ENCODE data around the gene CNTRL. TPM values are rescaled to one million over a fixed set of nuclear protein-coding genes. Genes with fewer than 3 reads are reported as not detected.

Gene CNTRL
- polyA plus RNA-seq, 1 of the 3 experiments (the other 2 are of a cell fraction) = 3.6 TPM

DNA sequence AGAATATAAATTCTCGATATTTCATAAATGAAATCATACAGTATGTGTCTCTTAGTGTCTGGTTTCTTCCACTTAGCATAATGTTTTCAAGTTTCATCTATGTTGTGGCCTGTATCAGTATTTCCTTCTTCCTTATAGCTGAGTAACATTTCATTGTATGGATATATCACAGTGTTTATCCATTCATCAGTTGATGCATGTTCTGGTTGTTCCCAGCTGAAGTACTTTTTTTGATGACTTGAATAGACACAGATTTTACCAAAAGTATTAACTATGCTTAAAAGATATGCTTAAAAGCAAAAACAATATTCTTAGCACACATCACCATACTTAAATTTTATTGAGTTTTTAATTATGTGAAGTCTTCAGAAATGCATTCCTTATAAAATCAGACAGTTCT, 114.3 kb downstream of the CNTRL start:
- Histone ChIP-seq H3K27ac (ENCODE audit: low read depth in 2 of 2, low read length in 1 of 2) (no peak overlapping the region), H3K79me2 (ENCODE audit: insufficient read depth) (peaks cover 100% of the 10 kb centered on the region), H3K9me3 (no peaks in the 10 kb centered on the region), H4K20me1 (ENCODE audit: insufficient read depth) (peaks cover 80% of the 10 kb centered on the region), H3F3A (replicated peaks; ENCODE audit: insufficient read depth) (peaks cover 20% of the 10 kb centered on the region), H3K4me1 (ENCODE audit: control insufficient read depth in 1 of 2, insufficient read depth in 2 of 2, low read depth in 1 of 2, low read length in 1 of 2) (peaks cover 0 to 19% of the 10 kb centered on the region in 2 experiments; a peak in 2 of 4 replicates), H3K4me2 (no peak overlapping the region), H3K27me3 (ENCODE audit: insufficient read depth) (no peaks in the 10 kb centered on the region), H3K36me3 (replicated peaks in 1 of 2; ENCODE audit: control insufficient read depth in 1 of 2, insufficient read depth in 2 of 2, low read length in 1 of 2) (peaks cover 31 to 33% of the 10 kb centered on the region in 2 experiments), H3K9ac (no peak overlapping the region), H2AFZ (ENCODE audit: low read depth) (no peak overlapping the region), H3K4me3 (ENCODE audit: low read depth in 2 of 2, low read length in 1 of 2) (no peak overlapping the region), H3K9me2 (no peaks in the 10 kb centered on the region)
- TF ChIP-seq GABPA (IDR thresholded peaks at IDR 0.05; ENCODE audit: low read depth) (no peak), TCF12 (IDR thresholded peaks at IDR 0.05) (no peak), RXRA (IDR thresholded peaks at IDR 0.05; ENCODE audit: borderline replicate concordance, low read depth) (no peak), TEAD4 (IDR thresholded peaks at IDR 0.05; ENCODE audit: borderline replicate concordance, insufficient read depth) (no peak), CHD2 (IDR thresholded peaks at IDR 0.05; ENCODE audit: low read length, partially characterized antibody) (no peak)
- TF ChIP-seq, protein P1, sequence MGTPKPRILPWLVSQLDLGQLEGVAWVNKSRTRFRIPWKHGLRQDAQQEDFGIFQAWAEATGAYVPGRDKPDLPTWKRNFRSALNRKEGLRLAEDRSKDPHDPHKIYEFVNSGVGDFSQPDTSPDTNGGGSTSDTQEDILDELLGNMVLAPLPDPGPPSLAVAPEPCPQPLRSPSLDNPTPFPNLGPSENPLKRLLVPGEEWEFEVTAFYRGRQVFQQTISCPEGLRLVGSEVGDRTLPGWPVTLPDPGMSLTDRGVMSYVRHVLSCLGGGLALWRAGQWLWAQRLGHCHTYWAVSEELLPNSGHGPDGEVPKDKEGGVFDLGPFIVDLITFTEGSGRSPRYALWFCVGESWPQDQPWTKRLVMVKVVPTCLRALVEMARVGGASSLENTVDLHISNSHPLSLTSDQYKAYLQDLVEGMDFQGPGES (IDR thresholded peaks at IDR 0.05; ENCODE audit: low read depth, low read length) = no peak
- WGBS (ENCODE audit: low lambda C conversion rate) = 89% methylated on average over 1 of the region's 1 CpG
- CTCF ChIA-PET = interaction anchor here (0.9 to 2.4 kb wide), 5 partner anchors 9 to 27 kb away, joined by 3 to 6 read pairs (median 6); no protein-coding TSS in a partner anchor
- no peak for DNase-seq
- POLR2A ChIA-PET = no interaction called here

DNA sequence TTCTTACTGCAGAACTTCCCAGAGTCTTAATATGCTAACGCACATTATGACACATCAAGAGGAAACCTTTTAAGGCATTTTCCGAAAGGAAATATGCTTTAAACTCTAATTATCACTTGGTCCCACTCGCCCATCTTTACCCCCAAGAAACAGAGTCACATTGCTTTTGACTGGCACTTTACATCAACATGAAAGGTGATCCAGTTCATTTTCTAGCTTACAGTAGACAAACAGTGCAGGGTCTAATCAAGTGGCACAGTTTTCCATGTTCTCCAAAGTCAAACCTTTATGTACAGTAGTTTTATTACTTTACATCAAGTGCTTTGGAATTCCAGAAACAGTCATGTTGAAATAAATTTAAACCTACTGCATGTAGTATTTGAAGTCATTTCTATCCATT, 114.9 kb downstream of the CNTRL start:
- WGBS (ENCODE audit: low lambda C conversion rate) = 95% methylated on average over 3 of the region's 3 CpGs
- TF ChIP-seq NRF1 (IDR thresholded peaks at IDR 0.05; ENCODE audit: low read depth, low read length) = no peak
- TF ChIP-seq, protein P2, sequence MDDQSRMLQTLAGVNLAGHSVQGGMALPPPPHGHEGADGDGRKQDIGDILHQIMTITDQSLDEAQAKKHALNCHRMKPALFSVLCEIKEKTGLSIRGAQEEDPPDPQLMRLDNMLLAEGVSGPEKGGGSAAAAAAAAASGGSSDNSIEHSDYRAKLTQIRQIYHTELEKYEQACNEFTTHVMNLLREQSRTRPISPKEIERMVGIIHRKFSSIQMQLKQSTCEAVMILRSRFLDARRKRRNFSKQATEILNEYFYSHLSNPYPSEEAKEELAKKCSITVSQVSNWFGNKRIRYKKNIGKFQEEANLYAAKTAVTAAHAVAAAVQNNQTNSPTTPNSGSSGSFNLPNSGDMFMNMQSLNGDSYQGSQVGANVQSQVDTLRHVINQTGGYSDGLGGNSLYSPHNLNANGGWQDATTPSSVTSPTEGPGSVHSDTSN (IDR thresholded peaks at IDR 0.05) = no peak
- TF ChIP-seq RXRA (IDR thresholded peaks at IDR 0.05; ENCODE audit: borderline replicate concordance, low read depth) = no peak
- no peak for TF ChIP-seq POLR2AphosphoS5 (IDR thresholded peaks at IDR 0.05; ENCODE audit: low read depth, low read length)
- TF ChIP-seq RAD21 (IDR thresholded peaks at IDR 0.05; ENCODE audit: low read length) = no peak
- TF ChIP-seq, protein P3, sequence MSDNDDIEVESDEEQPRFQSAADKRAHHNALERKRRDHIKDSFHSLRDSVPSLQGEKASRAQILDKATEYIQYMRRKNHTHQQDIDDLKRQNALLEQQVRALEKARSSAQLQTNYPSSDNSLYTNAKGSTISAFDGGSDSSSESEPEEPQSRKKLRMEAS (IDR thresholded peaks at IDR 0.05; ENCODE audit: low read depth) = no peak
- no peak for TF ChIP-seq MXI1 (IDR thresholded peaks at IDR 0.05; ENCODE audit: low read depth, low read length)
- CTCF ChIA-PET = interaction anchor here (2.2 to 2.4 kb wide), 3 partner anchors 20 to 28 kb away, joined by 6 read pairs; no protein-coding TSS in a partner anchor

More for the DNA sequence above, 114.9 kb downstream of the CNTRL start:
- H3K9ac ChIP-seq = no peak overlapping the region
- H3K4me2 ChIP-seq = no peak overlapping the region
- DNase-seq = no peak
- no peak overlapping the region for H2AFZ ChIP-seq (ENCODE audit: low read depth)
- H3K36me3 ChIP-seq (replicated peaks in 1 of 2; ENCODE audit: control insufficient read depth in 1 of 2, insufficient read depth in 2 of 2, low read length in 1 of 2) = peaks cover 30 to 31% of the 10 kb centered on the region in 2 experiments
- peaks cover 24% of the 10 kb centered on the region for H3F3A ChIP-seq (replicated peaks; ENCODE audit: insufficient read depth)
- H3K27ac ChIP-seq (ENCODE audit: low read depth in 2 of 2, low read length in 1 of 2) = no peak overlapping the region
- no peaks in the 10 kb centered on the region for H3K9me3 ChIP-seq
- peaks cover 0 to 26% of the 10 kb centered on the region in 2 experiments; a peak in 2 of 4 replicates for H3K4me1 ChIP-seq (ENCODE audit: control insufficient read depth in 1 of 2, insufficient read depth in 2 of 2, low read depth in 1 of 2, low read length in 1 of 2)
- peaks cover 100% of the 10 kb centered on the region for H3K79me2 ChIP-seq (ENCODE audit: insufficient read depth)
- peaks cover 86% of the 10 kb centered on the region for H4K20me1 ChIP-seq (ENCODE audit: insufficient read depth)
- no peaks in the 10 kb centered on the region for H3K27me3 ChIP-seq (ENCODE audit: insufficient read depth)
- H3K4me3 ChIP-seq (ENCODE audit: low read depth in 2 of 2, low read length in 1 of 2) = no peak overlapping the region
- POLR2A ChIA-PET = no interaction called here
- no peaks in the 10 kb centered on the region for H3K9me2 ChIP-seq
